IMR-90 (cell line): ENCODE results near the gene RNPEP. TPM values are rescaled to one million over a fixed set of nuclear protein-coding genes. Genes with fewer than 3 reads are reported as not detected.
A peak's percentile ranks its signal among the peaks of the same experiment; 100 is the strongest.

Source experiments
- ATAC-seq: fragments of 200-7000 bp; cut with Tn5 transposase; 2 replicates; pipeline ENCODE4 v1.9.1; 2020; ENCODE audit warnings: low read depth, mild to moderate bottlenecking, moderate library complexity
- BruUV-seq: library from RNA; stranded (reverse); fragments of 400-500 nt; replicated peaks from 2 replicates; lab custom pipeline; 2021; lab: Mats Ljungman, UMichigan
- CTCF ChIA-PET: fragments of 300-600 bp; formaldehyde crosslinking; extraction: SDS; loops from one replicate; lab custom pipeline; 2021; ENCODE audit warnings: antibody characterized with exemption; lab: Yijun Ruan, JAX
- POLR2A ChIA-PET: fragments of 300-600 bp; sonication (Branson Sonifier 250); formaldehyde crosslinking; loops from one replicate; lab custom pipeline; 2022; ENCODE audit warnings: antibody characterized with exemption; ENCODE audit not compliant: unreplicated experiment; lab: Charles Lee
- DNase-seq: peaks from one replicate; pipeline ENCODE4 v3.0.0; 2013
- H2AFZ ChIP-seq: replicated peaks from 2 replicates; pipeline ENCODE3; 2013; ENCODE audit warnings: low read length, mild to moderate bottlenecking; ENCODE audit not compliant: poor library complexity
- H2AK5ac ChIP-seq: 2 replicates; pipeline ENCODE4 v1.6.1; 2013; ENCODE audit warnings: low read depth, low read length, inconsistent platforms
- H2AK9ac ChIP-seq: replicated peaks from 2 replicates; pipeline ENCODE3; 2013; ENCODE audit warnings: mild to moderate bottlenecking, low read depth, low read length, moderate library complexity; ENCODE audit not compliant: poor library complexity
- H2BK120ac ChIP-seq: 2 replicates; pipeline ENCODE4 v1.6.1; 2013; ENCODE audit warnings: low read depth, low read length, inconsistent platforms
- H2BK15ac ChIP-seq: 3 replicates; pipeline ENCODE4 v1.6.1; 2013; ENCODE audit warnings: low read depth, low read length, inconsistent platforms
- H2BK20ac ChIP-seq: 2 replicates; pipeline ENCODE4 v1.6.1; 2013; ENCODE audit warnings: low read depth, mild to moderate bottlenecking, inconsistent platforms, low read length, moderate library complexity
- H2BK5ac ChIP-seq: 2 replicates; pipeline ENCODE4 v1.6.1; 2013; ENCODE audit warnings: mild to moderate bottlenecking, low read depth, low read length, inconsistent platforms; ENCODE audit not compliant: poor library complexity, severe bottlenecking
- H3K14ac ChIP-seq: replicated peaks from 2 replicates; pipeline ENCODE4 v1.6.1; 2013; ENCODE audit warnings: low read depth, low read length, inconsistent platforms
- H3K18ac ChIP-seq: 2 replicates; pipeline ENCODE4 v1.6.1; 2013; ENCODE audit warnings: low read depth, low read length, control low read depth
- H3K23ac ChIP-seq: 2 replicates; pipeline ENCODE4 v1.6.1; 2013; ENCODE audit warnings: low read depth, low read length, inconsistent platforms
- H3K27ac ChIP-seq: 2 replicates; pipeline ENCODE4 v1.5.1; 2013; ENCODE audit warnings: mild to moderate bottlenecking, control low read depth, low read length; ENCODE audit not compliant: insufficient read depth
- H3K27me3 ChIP-seq: 2 replicates; pipeline ENCODE4 v1.6.1; 2013; ENCODE audit warnings: low read length; ENCODE audit not compliant: control insufficient read depth, insufficient read depth
- H3K36me3 ChIP-seq: 2 replicates; pipeline ENCODE4 v1.6.1; 2013; ENCODE audit warnings: low read length, mixed read lengths; ENCODE audit not compliant: control insufficient read depth, insufficient read depth
- H3K4ac ChIP-seq: 2 replicates; pipeline ENCODE4 v1.6.1; 2013; ENCODE audit warnings: low read depth, low read length, inconsistent platforms
- H3K4me1 ChIP-seq: 2 replicates; pipeline ENCODE4 v1.6.1; 2013; ENCODE audit warnings: low read length, mixed read lengths; ENCODE audit not compliant: control insufficient read depth, insufficient read depth
- H3K4me2 ChIP-seq: 2 replicates; pipeline ENCODE4 v1.6.1; 2013; ENCODE audit warnings: low read depth, mild to moderate bottlenecking, control low read depth, low read length, moderate library complexity
- H3K4me3 ChIP-seq: 2 replicates; pipeline ENCODE4 v1.5.1; 2013; ENCODE audit warnings: low read depth, mild to moderate bottlenecking, control low read depth, low read length, moderate library complexity; ENCODE audit not compliant: insufficient read depth
- H3K56ac ChIP-seq: 2 replicates; pipeline ENCODE4 v1.6.1; 2013; ENCODE audit warnings: low read length, inconsistent platforms; ENCODE audit not compliant: insufficient read depth; ENCODE audit errors: extremely low read depth
- H3K79me1 ChIP-seq, 2 experiments: 2 replicates each; pipeline ENCODE4 v1.6.1; 2013; ENCODE audit warnings: low read length in 2 of 2, inconsistent platforms in 1 of 2, low read depth in 1 of 2
- H3K9ac ChIP-seq: 2 replicates; pipeline ENCODE4 v1.6.1; 2013; ENCODE audit warnings: low read depth, low read length, control low read depth
- H3K9me1 ChIP-seq: 2 replicates; pipeline ENCODE4 v1.6.1; 2013; ENCODE audit warnings: low read length, inconsistent platforms; ENCODE audit not compliant: insufficient read depth
- H3K9me3 ChIP-seq: 2 replicates; pipeline ENCODE4 v1.6.1; 2013; ENCODE audit warnings: low read length; ENCODE audit not compliant: control insufficient read depth, insufficient read depth
- H4K20me1 ChIP-seq: 2 replicates; pipeline ENCODE4 v1.6.1; 2013; ENCODE audit warnings: low read length, inconsistent platforms; ENCODE audit not compliant: insufficient read depth
- H4K5ac ChIP-seq: 2 replicates; pipeline ENCODE4 v1.6.1; 2013; ENCODE audit warnings: mild to moderate bottlenecking, low read depth, low read length, control low read depth
- H4K8ac ChIP-seq, 2 experiments: 2 replicates each; pipeline ENCODE4 v1.6.1; 2013; ENCODE audit warnings: low read depth in 2 of 2, low read length in 2 of 2, control low read depth in 1 of 2, inconsistent platforms in 1 of 2
- H4K91ac ChIP-seq: 2 replicates; pipeline ENCODE4 v1.6.1; 2013; ENCODE audit warnings: low read depth, low read length, inconsistent platforms; ENCODE audit not compliant: insufficient read depth
- BHLHE40 ChIP-seq: fragments of 150-350 bp; IDR thresholded peaks from 2 replicates; pipeline ENCODE4 v1.6.1; 2016; ENCODE audit warnings: mild to moderate bottlenecking, low read depth, low read length
- FOS ChIP-seq: fragments of 150-350 bp; IDR thresholded peaks from 2 replicates; pipeline ENCODE4 v1.6.1; 2016; ENCODE audit warnings: low read depth, low read length
- MAFK ChIP-seq: IDR thresholded peaks from 2 replicates; pipeline ENCODE4 v1.6.1; 2012; ENCODE audit warnings: low read depth, low read length, improper control_type of control experiment
- NFE2L2 ChIP-seq: fragments of 150-350 bp; IDR thresholded peaks from 2 replicates; pipeline ENCODE4 v1.6.1; 2016; ENCODE audit warnings: low read depth, mild to moderate bottlenecking, low read length
- RAD21 ChIP-seq: IDR thresholded peaks from 2 replicates; pipeline ENCODE4 v1.6.1; 2012; ENCODE audit warnings: low read length, improper control_type of control experiment
- RCOR1 ChIP-seq: IDR thresholded peaks from 2 replicates; pipeline ENCODE4 v1.6.1; 2012; ENCODE audit warnings: mild to moderate bottlenecking, low read length, improper control_type of control experiment; ENCODE audit not compliant: insufficient replicate concordance
- SMC3 ChIP-seq: fragments of 150-350 bp; IDR thresholded peaks from 2 replicates; pipeline ENCODE4 v1.6.1; 2016; ENCODE audit warnings: low read depth, mild to moderate bottlenecking, antibody characterized with exemption, low read length, moderate library complexity
- WGBS, 2 experiments: methylation state at CpG; one replicate each; pipeline versions ENCODE4 v1.1.5 to v1.1.7; 2013; ENCODE audit warnings: missing lambda C conversion rate in 2 of 2; ENCODE audit not compliant: insufficient read length in 1 of 2; ENCODE audit errors: extremely low coverage in 2 of 2; 5-methylcytosine and 5-hydroxymethylcytosine counted together
- dilution Hi-C: fragments of 300-500 bp; cut with HindIII; formaldehyde crosslinking; loops from one replicate; pipeline ENCODE4 v1.14.3; 2018; ENCODE audit warnings: low sequenced_read_pairs; ENCODE audit not compliant: unreplicated experiment
- in situ Hi-C: fragments of 300-500 bp; cut with MboI; formaldehyde crosslinking; loops from 3 replicates; pipeline ENCODE4 v1.14.3; 2019; ENCODE audit warnings: low sequenced_read_pairs, inconsistent platforms, mixed read lengths
- intact Hi-C: fragments of 100-400 bp; cut with micrococcal nuclease; formaldehyde crosslinking; loops from 2 replicates; pipeline ENCODE4 v1.10.0; 2022
- polyA plus RNA-seq, 3 experiments: library from polyadenylated mRNA; depleted of rRNA; stranded (reverse); fragments of >200 nt; gene quantifications; 2 replicates each; pipeline ENCODE4 v1.2.3, GENCODE V29; 2012; ENCODE audit warnings: low replicate concordance in 1 of 3
- total RNA-seq: library from RNA; depleted of rRNA; stranded (reverse); fragments of >200 nt; gene quantifications from 2 replicates; pipeline ENCODE4 v1.2.3, GENCODE V29; 2012
- TF ChIP-seq, protein P1 (sequence below): fragments of 150-350 bp; IDR thresholded peaks from 2 replicates; pipeline ENCODE4 v1.6.1; 2016; ENCODE audit warnings: low read depth, mild to moderate bottlenecking, low read length, moderate library complexity, borderline replicate concordance

Gene RNPEP
- total and polyA plus RNA-seq, 2 of the 4 experiments (the other 2 are of a cell fraction), result 49.8 to 75.4 TPM

DNA sequence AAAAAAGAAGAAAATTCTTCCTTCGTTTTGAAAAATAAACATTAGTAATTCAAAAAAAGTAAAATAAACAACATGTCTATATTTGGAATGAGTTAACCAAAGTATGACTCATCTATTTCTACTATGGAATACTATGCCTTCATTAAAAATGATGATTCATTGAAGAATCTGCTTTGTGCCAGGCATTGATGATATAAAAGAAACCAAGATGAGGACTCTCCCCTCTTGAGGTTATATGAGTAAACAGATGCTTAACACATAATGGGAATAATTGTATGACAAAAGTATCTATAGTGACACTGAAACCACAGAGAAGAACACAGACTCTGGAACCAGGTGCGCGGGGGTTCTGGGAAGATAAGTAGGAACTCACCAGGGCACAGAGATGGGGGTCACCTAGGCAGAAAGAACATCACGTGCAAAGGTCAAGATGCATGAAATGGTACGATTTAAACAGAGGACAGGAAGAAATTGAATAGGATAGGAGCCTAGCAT lies 46.8 kb downstream of the RNPEP start:
- peaks cover 4% of the 10 kb centered on the region for H3K4me1 ChIP-seq
- no peak overlapping the region for H2AFZ ChIP-seq
- H4K8ac ChIP-seq, result no peak overlapping the region
- no peak overlapping the region for H3K4me3 ChIP-seq
- peaks cover 11% of the 10 kb centered on the region for H3K9me1 ChIP-seq
- no peaks in the 10 kb centered on the region for H3K36me3 ChIP-seq
- ATAC-seq (peak; percentile 94), DNase-seq (peak; percentile 90)
- no peak overlapping the region for H3K27ac ChIP-seq
- H4K5ac ChIP-seq, result no peak overlapping the region
- H4K20me1 ChIP-seq, result peaks cover 5% of the 10 kb centered on the region; the same call in 1 of the 2 replicates
- intact Hi-C loops, result no loop called here
- no peaks in the 10 kb centered on the region for H3K9me3 ChIP-seq
- no peak overlapping the region for H3K14ac ChIP-seq
- H2AK9ac ChIP-seq, result no peak overlapping the region
- H3K9ac ChIP-seq, result no peak overlapping the region
- peak overlapping the region; percentile 87 for H2AK5ac ChIP-seq
- in situ Hi-C loops, result no loop called here
- H2BK5ac ChIP-seq, result no peak overlapping the region
- no peak overlapping the region for H4K91ac ChIP-seq
- ChIA-PET POLR2A (no interaction called here), CTCF (interaction anchor here (0.7 kb wide), 1 partner anchor 65 kb away, joined by 3 read pairs; no protein-coding TSS in a partner anchor)
- H3K56ac ChIP-seq, result no peak overlapping the region
- H2BK120ac ChIP-seq, result peak overlapping the region; percentile 21; the same call in 1 of the 2 replicates
- peak overlapping the region; percentile 18; the same call in 1 of the 2 replicates for H3K4me2 ChIP-seq
- no TSS peak for BruUV-seq
- H3K79me1 ChIP-seq, result no peaks in the 10 kb centered on the region
- peaks cover 10% of the 10 kb centered on the region; the same call in 1 of the 2 replicates for H3K27me3 ChIP-seq
- peak overlapping the region; percentile 55; the same call in 1 of the 3 replicates for H2BK15ac ChIP-seq
- dilution Hi-C loops, result no loop called here
- peak overlapping the region; percentile 39; the same call in 1 of the 2 replicates for H3K18ac ChIP-seq
- 67% methylated on average over 2 of the region's 5 CpGs; no CpG with 5 or more reads in 1 of the 2 experiments for WGBS, 2 experiments
- TF ChIP-seq RAD21 (no peak), NFE2L2 (peak; percentile 93), SMC3 (no peak), MAFK (peak; percentile 79), FOS (peak; percentile 99), RCOR1 (peak; percentile 27), BHLHE40 (peak; percentile 71)
- TF ChIP-seq, protein P1, sequence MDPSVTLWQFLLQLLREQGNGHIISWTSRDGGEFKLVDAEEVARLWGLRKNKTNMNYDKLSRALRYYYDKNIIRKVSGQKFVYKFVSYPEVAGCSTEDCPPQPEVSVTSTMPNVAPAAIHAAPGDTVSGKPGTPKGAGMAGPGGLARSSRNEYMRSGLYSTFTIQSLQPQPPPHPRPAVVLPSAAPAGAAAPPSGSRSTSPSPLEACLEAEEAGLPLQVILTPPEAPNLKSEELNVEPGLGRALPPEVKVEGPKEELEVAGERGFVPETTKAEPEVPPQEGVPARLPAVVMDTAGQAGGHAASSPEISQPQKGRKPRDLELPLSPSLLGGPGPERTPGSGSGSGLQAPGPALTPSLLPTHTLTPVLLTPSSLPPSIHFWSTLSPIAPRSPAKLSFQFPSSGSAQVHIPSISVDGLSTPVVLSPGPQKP, result no peak
- no peak overlapping the region for H3K23ac ChIP-seq
- no peak overlapping the region for H3K4ac ChIP-seq
- H2BK20ac ChIP-seq, result peak overlapping the region; percentile 5; the same call in 1 of the 2 replicates
